ENCODE data around the gene FNDC3B.

The FNDC3B gene

GRCh38 chr3:172140499-172141391 lies 101.4 kb downstream of the FNDC3B start:
- peaks cover 45% of the 10 kb centered on the region for H3K4me1 ChIP-seq (ENCODE audit: low read length)
- H3K79me2 ChIP-seq (ENCODE audit: low read length): no peaks in the 10 kb centered on the region
- no peak for TF ChIP-seq EZH2phosphoT487 (IDR thresholded peaks at IDR 0.05; ENCODE audit: low read depth)
- TF ChIP-seq CTCF (IDR thresholded peaks at IDR 0.05; ENCODE audit: low read depth, low read length): no peak
- H3K9ac ChIP-seq (ENCODE audit: low read length): no peak overlapping the region
- H3K4me3 ChIP-seq (ENCODE audit: low read length): no peak overlapping the region
- H3K9me3 ChIP-seq (ENCODE audit: insufficient read depth, low read length): no peaks in the 10 kb centered on the region
- H3K36me3 ChIP-seq (replicated peaks; ENCODE audit: low read depth, low read length): no peaks in the 10 kb centered on the region
- H3K27ac ChIP-seq (ENCODE audit: low read length): no peak overlapping the region
- H4K20me1 ChIP-seq (ENCODE audit: insufficient read depth, low read length): peaks cover 78% of the 10 kb centered on the region
- H2AFZ ChIP-seq (ENCODE audit: low read depth, low read length): no peak overlapping the region
- no peak overlapping the region for H3K4me2 ChIP-seq (ENCODE audit: low read length)
- H3K27me3 ChIP-seq (ENCODE audit: low read depth, low read length): peaks cover 35% of the 10 kb centered on the region

- no peak overlapping the region for H3K27ac ChIP-seq (ENCODE audit: low read length)
- peaks cover 45% of the 10 kb centered on the region for H3K4me1 ChIP-seq (ENCODE audit: low read length)
Measured at GRCh38 chr3:172142051-172142863, 102.9 kb downstream of the FNDC3B start.

GRCh38 chr3:172142864-172143451 lies 103.6 kb downstream of the FNDC3B start:
- 0 out of 2 replicates have a peak overlapping the region, but pooled peaks have one; percentile 3 for H3K4me3 ChIP-seq (ENCODE audit: low read length)
- peak overlapping the region; percentile 60 for H3K4me2 ChIP-seq (ENCODE audit: low read length)
- peaks cover 50% of the 10 kb centered on the region for H3K4me1 ChIP-seq (ENCODE audit: low read length)
- peaks cover 43% of the 10 kb centered on the region for H3K27me3 ChIP-seq (ENCODE audit: low read depth, low read length)
- no peak overlapping the region for H3K27ac ChIP-seq (ENCODE audit: low read length)
- no peaks in the 10 kb centered on the region for H3K9me3 ChIP-seq (ENCODE audit: insufficient read depth, low read length)
- no peaks in the 10 kb centered on the region for H3K79me2 ChIP-seq (ENCODE audit: low read length)
- TF ChIP-seq EZH2phosphoT487 (IDR thresholded peaks at IDR 0.05; ENCODE audit: low read depth): no peak
- TF ChIP-seq CTCF (IDR thresholded peaks at IDR 0.05; ENCODE audit: low read depth, low read length): no peak
- peaks cover 85% of the 10 kb centered on the region for H4K20me1 ChIP-seq (ENCODE audit: insufficient read depth, low read length)
- H2AFZ ChIP-seq (ENCODE audit: low read depth, low read length): no peak overlapping the region
- H3K9ac ChIP-seq (ENCODE audit: low read length): no peak overlapping the region
- no peaks in the 10 kb centered on the region for H3K36me3 ChIP-seq (replicated peaks; ENCODE audit: low read depth, low read length)

More at GRCh38 chr3:172142051-172142863, 102.9 kb downstream of the FNDC3B start:
- peak overlapping the region; percentile 29; the same call in 1 of the 2 replicates for H3K4me3 ChIP-seq (ENCODE audit: low read length)
- no peak overlapping the region for H3K9ac ChIP-seq (ENCODE audit: low read length)
- H3K79me2 ChIP-seq (ENCODE audit: low read length): no peaks in the 10 kb centered on the region
- no peaks in the 10 kb centered on the region for H3K36me3 ChIP-seq (replicated peaks; ENCODE audit: low read depth, low read length)
- H3K9me3 ChIP-seq (ENCODE audit: insufficient read depth, low read length): no peaks in the 10 kb centered on the region
- H4K20me1 ChIP-seq (ENCODE audit: insufficient read depth, low read length): peaks cover 86% of the 10 kb centered on the region
- H2AFZ ChIP-seq (ENCODE audit: low read depth, low read length): no peak overlapping the region
- peak overlapping the region; percentile 60 for H3K4me2 ChIP-seq (ENCODE audit: low read length)
- peaks cover 43% of the 10 kb centered on the region for H3K27me3 ChIP-seq (ENCODE audit: low read depth, low read length)
- TF ChIP-seq CTCF (IDR thresholded peaks at IDR 0.05; ENCODE audit: low read depth, low read length): no peak
- no peak for TF ChIP-seq EZH2phosphoT487 (IDR thresholded peaks at IDR 0.05; ENCODE audit: low read depth)

Data from OCI-LY3 (cell line).